ENCODE data around the gene C11orf97.

- TF ChIP-seq TCF12 (IDR thresholded peaks at IDR 0.05; ENCODE audit: low read depth), result no peak
- TF ChIP-seq TEAD4 (IDR thresholded peaks at IDR 0.05), result no peak
- TF ChIP-seq FOXM1 (IDR thresholded peaks at IDR 0.05; ENCODE audit: borderline replicate concordance, low read depth), result no peak
- TF ChIP-seq REST (IDR thresholded peaks at IDR 0.05; ENCODE audit: low read depth), result no peak
- TF ChIP-seq CEBPB (IDR thresholded peaks at IDR 0.05), result no peak
- no peak for TF ChIP-seq EGR1 (IDR thresholded peaks at IDR 0.05)
- TF ChIP-seq CREB1 (IDR thresholded peaks at IDR 0.05; ENCODE audit: low read depth), result no peak
- TF ChIP-seq YY1 (IDR thresholded peaks at IDR 0.05; ENCODE audit: low read depth), result no peak
- TF ChIP-seq RAD21 (IDR thresholded peaks at IDR 0.05; ENCODE audit: low read depth), result no peak
These were observed 12.1 kb downstream of the C11orf97 start for GRCh38 chr11:94524341-94524740.

Data from Ishikawa (cell line).